IPS-11a (cell line): ENCODE results near the gene UNG.
"Not testable (repeated sequence)": the region's sequence is repeated elsewhere in the genome, so short reads cannot be mapped to it uniquely, and the experiment has no call there.

ENCODE experiments used
- H3K4me3 ChIP-seq: one replicate; pipeline ENCODE4 v1.5.1; 2013; ENCODE audit warnings: low read depth, low read length, control low read depth

Gene UNG

DNA sequence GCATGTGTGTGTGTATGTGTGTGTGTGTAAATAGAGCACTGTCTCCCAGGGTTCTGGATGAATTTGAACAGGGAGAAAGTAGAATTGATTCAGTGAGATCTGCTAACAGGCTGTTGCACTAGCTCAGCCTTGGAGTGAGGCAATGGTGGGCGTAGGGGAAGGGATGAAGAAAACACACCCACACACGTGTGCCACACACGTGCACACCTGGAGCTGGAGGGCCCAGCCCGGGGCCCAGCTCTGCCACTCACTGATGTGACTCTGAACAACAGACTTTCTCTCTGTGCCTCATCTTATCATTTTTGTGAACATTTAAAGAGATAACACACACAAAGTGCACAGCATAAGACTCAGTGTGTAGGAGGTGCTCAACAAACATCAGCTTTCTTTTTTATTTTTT, 23.2 kb downstream of the UNG start:
- H3K4me3 ChIP-seq: no peak overlapping the region

DNA sequence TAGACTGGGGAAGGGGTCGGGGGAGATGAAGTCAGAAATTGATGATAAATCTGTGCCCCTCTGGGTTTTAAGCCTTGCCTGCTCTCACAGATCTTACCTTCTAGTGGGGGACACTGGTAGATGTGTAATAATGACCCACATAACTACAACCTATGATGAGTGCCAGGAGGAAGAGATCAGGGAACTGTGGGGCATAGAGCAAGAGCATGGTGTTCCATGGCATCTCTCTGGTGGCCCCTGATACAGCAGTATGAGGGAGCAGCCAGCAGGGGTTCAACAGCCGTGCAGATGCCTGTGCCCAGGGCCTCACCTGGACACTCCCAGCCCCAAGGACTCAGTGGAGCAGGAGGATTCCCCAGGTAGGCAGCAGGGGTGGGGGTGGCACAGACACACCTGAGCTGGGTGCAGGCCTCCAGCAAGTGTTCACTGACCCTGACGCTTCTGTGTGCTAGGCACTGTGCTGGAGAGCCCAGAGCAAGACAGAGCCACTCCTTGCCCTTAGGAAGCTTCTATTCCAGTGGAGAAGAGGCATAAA, 24.0 kb downstream of the UNG start:
- no peak overlapping the region for H3K4me3 ChIP-seq

DNA sequence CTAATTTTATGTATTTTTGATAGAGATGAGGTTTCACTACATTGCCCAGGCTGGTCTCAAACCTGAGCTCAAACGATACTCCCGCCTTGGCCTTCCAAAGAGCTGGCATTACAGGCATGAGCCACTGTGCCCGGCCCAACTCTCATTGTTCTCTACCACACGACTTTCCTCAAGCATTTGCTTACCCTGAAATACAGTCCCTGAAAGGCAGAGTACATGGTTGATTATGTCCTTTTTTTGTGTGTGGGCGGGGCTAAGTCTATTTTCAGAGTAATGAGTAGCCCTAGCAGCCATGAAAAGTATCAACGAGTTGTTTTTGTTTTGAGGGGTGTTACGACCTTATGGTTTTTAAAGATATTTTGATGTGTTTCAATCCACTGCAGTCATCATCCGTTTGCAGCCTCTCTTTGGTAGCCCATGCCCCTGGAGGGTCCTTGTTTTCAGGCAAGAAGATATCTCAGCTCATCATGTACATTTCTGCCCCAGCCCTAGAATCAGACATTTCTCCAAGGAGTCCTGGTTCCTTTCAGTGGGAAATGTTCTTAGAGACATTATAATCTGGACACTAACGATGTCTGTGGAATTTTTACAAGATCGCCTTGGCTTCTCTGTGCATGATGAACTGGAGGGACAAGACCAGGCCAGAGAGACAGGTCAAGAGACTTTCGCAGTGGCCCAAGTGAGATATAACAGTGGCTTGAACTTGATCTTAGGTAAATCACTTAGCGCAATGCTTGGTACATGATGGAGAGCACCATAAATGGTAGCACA, 27.7 kb downstream of the UNG start:
- H3K4me3 ChIP-seq: no peak overlapping the region

DNA sequence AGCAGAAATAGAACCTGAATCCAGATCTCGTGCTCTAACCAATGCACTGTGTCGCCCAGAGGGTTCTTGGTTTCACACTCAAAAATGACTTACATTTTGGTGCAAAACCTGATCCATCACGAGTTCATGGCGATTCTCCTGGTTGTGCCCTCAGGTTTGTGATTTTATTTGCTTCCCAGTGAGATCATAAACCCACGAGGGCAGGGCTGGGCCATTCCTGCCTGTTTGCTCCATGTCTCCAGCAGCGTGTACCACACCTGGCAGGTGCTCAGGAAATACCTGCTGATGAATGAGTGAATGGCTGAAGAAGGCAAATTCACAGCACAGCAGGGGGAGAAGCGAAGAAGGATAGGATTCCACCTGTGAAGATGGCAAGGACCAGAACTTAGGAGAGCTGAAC, 28.4 kb downstream of the UNG start:
- H3K4me3 ChIP-seq: no peak overlapping the region

DNA sequence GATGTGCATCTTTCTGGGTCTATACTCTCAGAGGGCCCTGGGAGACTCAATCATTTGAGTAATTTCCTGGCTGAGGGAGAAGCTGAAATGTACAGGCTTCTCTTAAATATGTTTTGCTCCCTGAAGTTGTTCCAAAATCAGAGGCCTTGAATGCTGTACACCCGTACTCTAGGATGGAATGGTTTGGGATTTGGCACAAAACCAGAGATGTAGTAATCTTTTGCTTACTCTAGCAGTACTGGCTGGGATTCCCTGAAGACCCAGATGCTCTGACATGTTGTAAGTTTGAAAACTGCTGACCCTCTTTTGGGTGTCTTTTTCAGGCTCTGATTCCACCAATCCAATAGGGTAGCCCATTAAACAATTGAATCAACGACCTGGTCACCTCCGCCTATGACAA, 29.4 kb downstream of the UNG start:
- H3K4me3 ChIP-seq: no peak overlapping the region

DNA sequence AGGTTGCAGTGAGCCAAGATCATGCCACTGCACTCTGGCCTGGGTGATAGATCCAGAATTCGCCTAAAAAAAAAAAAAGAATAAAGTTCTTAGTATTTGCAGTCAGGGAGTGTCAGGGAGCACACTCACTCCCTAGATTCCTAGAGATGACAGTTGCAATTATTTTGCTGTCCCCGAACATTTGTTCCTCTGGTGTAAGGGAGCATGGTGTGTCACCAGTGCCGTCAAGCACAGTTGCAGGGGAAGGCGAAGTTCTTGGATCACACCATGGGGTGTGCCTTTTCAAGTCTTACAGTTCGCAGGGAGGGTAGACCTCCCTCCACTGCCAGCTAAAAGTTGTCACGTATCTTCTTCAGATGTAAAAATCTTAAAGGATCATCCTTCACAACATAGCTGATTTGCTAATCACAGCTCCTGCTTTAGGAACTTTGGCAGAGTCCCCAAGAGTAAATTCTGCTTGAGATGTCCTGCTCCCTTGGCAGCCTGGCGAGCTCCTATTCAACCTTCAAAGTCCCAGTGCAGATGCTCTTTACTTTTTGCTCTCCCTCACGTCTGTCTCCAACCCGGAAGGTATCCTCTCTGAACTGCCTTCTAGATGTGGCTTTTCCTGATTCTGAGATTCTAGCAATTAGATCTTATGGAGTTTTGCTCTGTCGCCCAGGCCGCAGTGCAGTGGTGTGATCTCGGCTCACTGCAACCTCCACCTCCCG, 30.3 kb downstream of the UNG start:
- H3K4me3 ChIP-seq: no peak overlapping the region

DNA sequence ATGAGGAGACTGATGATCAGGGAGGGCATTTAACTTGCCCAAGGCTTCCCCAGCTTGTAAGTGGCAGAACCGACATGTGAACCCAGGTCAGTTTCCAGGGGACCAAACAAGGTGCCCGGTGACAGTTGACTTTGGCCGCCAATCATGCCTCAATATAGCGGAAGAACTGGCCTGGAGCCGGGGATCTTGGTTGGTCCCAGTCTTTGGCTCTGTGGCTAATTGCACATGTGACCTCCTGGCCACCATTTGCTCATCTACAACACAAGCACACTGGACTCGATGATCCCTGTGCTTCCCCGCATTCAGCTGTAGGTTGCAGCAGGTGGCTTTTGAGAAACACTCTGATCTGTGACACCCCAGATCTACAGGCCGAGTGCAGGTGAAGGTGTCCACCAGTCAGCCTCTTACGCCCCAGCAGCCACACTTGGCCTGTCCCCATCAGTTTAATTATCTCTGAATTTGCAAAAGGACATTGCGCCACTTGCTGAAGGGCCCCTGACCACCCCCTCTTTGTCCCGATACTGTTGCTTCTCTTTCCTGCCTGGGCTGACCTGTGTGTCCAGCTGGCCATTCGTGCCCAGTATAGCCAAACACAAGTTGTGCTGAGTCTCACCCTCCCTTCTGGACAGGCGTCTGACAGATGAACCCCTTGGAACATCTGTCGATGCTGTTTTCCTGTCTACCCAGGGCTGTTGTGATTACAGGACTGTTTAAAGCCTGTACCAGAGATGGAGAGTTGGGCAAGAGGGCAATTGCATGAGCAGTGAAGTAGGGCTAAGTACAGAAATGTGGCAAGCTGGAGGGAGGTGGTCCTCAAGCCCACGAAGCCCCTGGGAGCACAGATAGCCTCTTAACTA, 33.1 kb downstream of the UNG start:
- H3K4me3 ChIP-seq: no peak overlapping the region

DNA sequence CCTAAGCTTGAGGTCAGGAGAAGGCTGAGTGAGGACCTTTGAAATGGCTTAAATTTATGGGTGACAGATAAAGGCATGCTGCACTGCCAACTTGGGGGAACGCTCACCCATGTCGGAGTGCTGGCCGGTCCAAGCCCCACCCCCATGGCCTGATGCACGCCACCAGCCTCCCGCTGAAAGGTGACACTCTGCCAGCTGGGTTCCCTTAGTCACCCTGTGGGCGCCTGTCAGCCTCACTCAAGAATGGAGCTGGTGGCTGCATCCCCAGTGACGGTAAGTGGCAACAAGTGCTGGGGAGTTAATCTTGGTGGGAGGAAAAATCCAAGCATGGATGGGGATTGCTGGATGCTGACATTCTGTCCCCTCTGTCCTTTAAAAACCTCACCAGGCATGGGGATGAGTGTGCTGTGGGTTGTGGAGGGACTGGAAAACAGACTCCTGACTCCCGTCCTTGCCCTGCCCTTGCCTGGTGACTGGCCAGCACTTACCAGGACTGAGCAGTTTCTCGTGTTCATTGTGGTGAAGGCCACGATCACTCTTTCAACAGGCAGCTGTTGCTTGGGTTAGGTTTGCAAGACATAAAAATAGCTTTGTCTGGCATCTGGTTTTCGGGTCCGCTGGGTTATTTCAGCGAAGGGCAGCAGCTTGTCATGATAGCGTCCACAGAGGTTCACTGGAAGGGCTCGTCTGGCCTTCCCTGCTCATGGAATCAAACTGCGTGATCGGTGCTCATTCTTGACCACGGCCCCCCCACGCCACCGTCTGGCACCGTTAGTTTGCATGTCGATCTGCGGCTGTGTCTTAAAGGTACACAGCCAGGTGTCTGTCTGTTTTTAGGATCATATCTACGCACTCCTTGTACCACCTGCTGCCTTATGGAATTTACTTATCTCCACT, 34.0 kb downstream of the UNG start:
- no peak overlapping the region for H3K4me3 ChIP-seq

DNA sequence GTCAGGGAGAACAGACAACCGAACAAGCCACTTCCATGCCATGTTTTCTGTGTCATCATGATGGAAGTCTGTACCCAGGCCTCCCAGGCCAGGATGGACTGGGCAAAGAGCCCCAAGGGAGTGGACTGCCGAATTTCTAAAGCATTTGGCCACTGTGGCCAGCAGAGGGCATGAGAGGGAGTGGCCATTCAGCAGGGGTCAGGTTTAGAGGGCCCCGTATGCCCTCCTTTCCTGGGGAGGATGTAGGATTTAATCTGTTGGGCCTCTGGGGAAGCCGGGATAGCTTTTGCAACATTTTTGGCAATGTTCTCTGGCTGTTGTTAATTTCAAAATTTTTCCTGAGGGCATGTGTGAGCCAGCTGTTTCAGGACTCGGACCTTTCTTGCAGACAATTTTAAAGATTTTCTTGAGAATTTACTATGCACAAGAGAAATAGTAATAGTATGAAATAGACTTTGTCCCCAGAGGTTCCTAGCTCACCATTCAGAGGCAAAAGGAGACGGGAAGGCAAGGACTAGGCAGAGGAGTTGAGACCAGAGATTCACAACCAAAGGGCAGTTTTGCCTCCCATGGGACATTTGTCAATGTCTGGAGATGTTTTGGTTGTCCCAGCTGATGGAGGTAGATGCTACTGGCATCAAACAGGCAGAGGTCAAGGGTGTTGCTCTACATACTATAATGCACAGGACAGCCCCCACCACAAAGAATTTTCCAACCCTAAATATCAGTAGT, 37.0 kb downstream of the UNG start:
- H3K4me3 ChIP-seq: no peak overlapping the region

DNA sequence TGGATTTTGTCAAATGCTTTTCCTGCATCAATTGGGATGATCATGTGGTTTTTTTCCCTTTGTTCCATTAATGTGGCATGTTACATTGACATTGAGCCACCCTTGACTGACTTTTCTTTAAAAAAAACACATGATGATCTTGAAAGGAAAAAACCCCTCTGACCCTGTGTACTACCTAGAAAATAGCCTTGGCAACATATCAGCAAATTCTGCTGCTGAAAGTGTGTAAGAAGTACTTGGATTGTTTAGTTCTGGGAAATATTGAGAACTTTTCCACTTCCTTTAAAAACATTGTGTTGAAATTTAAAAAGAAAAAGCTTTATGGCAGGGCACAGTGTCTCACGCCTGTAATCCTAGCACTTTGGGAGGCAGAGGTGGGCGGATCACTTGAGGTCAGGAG, 39.7 kb downstream of the UNG start:
- no peak overlapping the region for H3K4me3 ChIP-seq

DNA sequence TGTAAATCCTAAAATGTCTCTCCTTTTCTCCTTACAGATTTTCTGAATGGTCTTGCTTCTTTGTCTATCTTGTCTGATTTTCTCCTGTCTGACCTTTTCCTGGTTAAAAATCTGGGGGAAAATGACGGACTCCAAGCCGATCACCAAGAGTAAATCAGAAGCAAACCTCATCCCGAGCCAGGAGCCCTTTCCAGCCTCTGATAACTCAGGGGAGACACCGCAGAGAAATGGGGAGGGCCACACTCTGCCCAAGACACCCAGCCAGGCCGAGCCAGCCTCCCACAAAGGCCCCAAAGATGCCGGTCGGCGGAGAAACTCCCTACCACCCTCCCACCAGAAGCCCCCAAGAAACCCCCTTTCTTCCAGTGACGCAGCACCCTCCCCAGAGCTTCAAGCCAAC, 42.0 kb downstream of the UNG start:
- no peak overlapping the region for H3K4me3 ChIP-seq

DNA sequence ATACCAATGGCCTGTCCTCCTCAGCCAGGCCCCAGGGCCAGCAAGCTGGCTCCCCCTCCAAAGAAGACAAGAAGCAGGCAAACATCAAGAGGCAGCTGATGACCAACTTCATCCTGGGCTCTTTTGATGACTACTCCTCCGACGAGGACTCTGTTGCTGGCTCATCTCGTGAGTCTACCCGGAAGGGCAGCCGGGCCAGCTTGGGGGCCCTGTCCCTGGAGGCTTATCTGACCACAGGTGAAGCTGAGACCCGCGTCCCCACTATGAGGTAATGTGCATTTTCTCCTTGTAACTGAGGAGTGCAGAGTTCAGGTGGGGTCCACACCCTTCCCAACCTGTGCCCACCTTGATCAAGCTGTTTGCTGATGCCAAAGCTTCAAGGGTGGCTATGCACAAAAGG, 42.4 kb downstream of the UNG start:
- H3K4me3 ChIP-seq: no peak overlapping the region

DNA sequence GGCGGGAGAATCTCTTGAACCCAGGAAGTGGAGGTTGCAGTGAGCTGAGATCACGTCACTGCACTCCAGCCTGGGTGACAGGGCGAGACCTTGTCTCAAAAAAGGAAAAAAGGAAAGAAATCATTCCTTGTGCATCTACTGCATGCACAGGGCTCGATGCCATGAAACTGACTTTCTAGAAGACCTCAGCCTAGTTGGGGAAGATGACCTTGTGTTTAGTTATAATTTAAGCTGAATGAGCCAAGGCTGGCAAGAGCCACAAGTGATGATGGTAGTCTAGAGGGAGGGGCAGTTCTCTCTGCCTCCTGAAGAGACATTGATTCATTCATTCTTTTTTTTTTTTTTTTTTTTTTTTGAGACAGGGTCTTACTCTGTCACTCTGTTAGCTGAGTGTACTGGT, 43.2 kb downstream of the UNG start:
- H3K4me3 ChIP-seq: no peak overlapping the region

DNA sequence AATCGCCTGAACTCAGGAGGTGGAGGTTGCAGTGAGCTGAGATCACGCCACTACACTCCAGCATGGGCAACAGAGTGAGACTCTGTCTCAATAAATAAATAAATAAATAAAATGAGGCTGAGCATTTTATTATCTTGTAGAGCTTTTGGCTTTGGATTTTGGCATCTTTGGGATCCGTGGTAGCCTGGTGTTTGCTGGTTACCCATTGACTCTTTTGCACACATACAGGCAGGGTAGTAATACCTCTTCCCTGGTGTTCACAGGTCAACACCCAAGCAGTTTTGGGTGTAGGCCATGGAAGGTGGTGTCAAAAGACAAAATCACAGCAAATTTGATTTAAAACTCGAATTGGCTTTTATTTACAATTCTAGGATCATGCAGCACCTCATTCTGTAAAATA, 46.8 kb downstream of the UNG start:
- H3K4me3 ChIP-seq: no peak overlapping the region

DNA sequence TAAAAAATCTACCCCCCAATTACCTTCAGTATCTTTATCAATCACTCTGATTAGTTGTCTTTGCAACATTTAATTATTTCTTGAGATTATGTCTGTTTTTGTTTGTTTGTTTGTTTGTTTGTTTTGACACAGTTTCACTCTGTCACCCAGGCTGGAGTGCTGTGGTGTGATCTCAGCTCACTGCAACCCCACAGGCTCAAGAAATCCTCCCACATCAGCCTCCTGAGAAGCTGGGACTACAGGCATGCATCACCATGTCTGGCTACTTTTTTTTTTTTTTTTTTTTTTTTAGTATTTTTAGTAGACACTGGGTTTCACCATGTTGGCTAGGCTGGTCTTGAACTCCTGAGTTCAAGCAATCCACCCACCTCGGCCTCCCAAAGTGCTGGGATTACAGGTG, 49.7 kb downstream of the UNG start:
- H3K4me3 ChIP-seq: not testable (repeated sequence)

DNA sequence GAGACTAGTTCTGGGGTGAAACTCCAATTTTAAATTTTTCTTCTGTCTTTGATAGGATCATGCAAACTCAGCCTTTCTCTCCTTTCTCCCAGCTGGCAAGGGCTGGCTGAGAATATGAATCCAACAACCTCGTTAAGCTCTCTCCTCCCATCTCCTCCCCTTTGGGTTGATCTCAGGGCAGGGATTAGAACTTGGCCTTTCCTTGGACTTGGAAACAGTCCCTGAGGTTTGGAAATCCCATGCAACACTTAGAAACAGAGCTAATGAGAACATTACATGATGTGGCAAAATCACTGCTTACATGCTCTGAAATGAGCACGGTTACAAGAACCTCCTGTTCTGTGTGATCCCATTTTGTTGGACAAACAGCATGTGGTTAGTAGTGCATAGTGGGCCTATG, 50.6 kb downstream of the UNG start:
- no peak overlapping the region for H3K4me3 ChIP-seq

DNA sequence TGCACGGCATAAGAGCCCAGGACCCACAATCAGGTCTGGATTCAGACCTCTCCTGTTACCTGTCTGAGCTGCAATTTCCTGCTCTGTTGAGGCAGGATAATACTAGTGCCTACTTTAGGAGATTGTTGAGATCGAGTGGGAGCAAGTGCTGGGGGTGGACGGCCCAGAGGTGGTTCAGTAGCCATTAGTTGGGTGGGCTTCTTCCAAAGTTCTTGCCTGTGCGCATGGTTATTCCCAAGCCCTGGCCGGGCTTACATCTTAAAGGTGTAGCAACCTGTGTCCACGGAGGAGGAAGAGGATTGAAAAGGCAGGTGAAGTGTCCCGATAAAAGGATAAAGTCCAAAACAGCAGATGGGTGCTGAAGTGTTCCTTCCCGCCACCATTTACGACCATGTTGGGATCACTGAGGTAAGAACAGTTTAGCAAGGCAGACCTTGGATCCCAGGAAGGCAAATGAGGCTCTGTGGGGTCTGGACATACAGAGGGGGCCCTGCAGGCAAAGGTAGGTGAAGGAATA, 52.8 kb downstream of the UNG start:
- H3K4me3 ChIP-seq: no peak overlapping the region

DNA sequence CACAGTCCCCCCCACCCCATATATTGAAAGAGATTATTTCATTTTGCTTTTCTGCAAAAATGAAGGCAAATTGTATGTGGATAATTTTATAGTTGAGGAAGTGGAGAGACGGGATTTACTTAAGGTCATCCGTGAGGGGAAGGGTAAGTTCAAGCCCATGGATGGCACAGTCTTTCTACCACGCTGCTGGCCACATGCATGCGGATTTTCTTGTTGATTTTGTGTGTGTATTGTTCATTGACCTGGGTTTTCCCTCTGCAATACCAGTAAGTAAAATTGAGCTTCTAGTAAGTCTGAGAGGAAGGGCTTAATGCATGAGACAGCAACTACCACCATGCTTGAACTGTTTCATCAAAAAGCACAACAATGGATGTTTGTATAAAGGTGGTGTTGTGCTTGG, 54.1 kb downstream of the UNG start:
- no peak overlapping the region for H3K4me3 ChIP-seq

DNA sequence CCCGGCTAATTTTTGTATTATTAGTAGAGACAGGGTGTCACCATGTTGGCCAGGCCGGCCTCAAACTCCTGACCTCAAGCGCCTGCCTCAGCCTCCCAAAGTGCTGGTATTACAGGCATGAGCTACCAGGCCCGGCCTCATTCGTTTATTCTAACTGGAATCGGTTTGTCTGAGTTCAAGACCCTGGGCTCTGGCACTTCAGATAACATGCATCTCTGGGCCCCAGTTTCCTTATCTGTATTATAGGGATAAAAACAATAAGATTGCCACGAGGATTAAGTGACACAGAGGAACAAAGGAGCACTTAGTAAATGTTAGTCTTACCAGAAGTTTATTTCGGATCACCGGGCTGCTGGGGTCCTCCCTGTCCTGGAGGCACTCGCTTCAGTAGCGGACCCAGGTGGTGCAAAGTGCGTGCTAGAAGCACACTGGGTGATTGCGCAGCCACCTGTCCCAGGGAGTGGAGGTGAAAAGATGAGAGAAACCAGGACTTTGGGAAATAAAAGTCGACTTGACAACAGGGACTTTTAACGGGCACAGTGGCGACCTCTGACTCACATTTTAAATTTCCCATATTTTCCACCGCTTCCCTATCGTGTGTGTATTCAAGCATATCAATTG, 56.5 kb downstream of the UNG start:
- peak overlapping the region; percentile 28 for H3K4me3 ChIP-seq
